GM04503 (cell line): ENCODE results near the gene MDGA2.
"Not testable (repeated sequence)": the region's sequence is repeated elsewhere in the genome, so short reads cannot be mapped to it uniquely, and the experiment has no call there.

Experiments used
- DNase-seq: peaks from one replicate; pipeline ENCODE4 v3.0.0-alpha.2; 2012; ENCODE audit warnings: low read depth

Gene MDGA2

GRCh38 chr14:47328376-47328775, 347.0 kb downstream of the MDGA2 start:
- no peak for DNase-seq

- DNase-seq: no peak
Observed at GRCh38 chr14:47327336-47327735, 348.1 kb downstream of the MDGA2 start.

GRCh38 chr14:47322751-47323150, 352.7 kb downstream of the MDGA2 start:
- no peak for DNase-seq

GRCh38 chr14:47302121-47302520, 373.3 kb downstream of the MDGA2 start:
- no peak for DNase-seq

- no peak for DNase-seq
Observed at GRCh38 chr14:47300796-47301195, 374.6 kb downstream of the MDGA2 start.

- no peak for DNase-seq
Observed at GRCh38 chr14:47297374-47297773, 378.0 kb downstream of the MDGA2 start.

GRCh38 chr14:47284283-47284682, 391.1 kb downstream of the MDGA2 start:
- DNase-seq: no peak

GRCh38 chr14:47281761-47282160, 393.6 kb downstream of the MDGA2 start:
- DNase-seq: not testable (repeated sequence)

- no peak for DNase-seq
Observed at GRCh38 chr14:47278233-47278842, 397.1 kb downstream of the MDGA2 start.

GRCh38 chr14:47277703-47278102, 397.7 kb downstream of the MDGA2 start:
- no peak for DNase-seq

- DNase-seq: no peak
Observed at GRCh38 chr14:47276931-47277330, 398.5 kb downstream of the MDGA2 start.

- no peak for DNase-seq
Observed at GRCh38 chr14:47273939-47274338, 401.5 kb downstream of the MDGA2 start.

- no peak for DNase-seq
Observed at GRCh38 chr14:47270715-47271114, 404.7 kb downstream of the MDGA2 start.

- DNase-seq: no peak
Observed at GRCh38 chr14:47269756-47270492, 405.5 kb downstream of the MDGA2 start.

GRCh38 chr14:47264842-47265241, 410.6 kb downstream of the MDGA2 start:
- no peak for DNase-seq

GRCh38 chr14:47262801-47263200, 412.6 kb downstream of the MDGA2 start:
- no peak for DNase-seq

- no peak for DNase-seq
Observed at GRCh38 chr14:47261350-47261749, 414.1 kb downstream of the MDGA2 start.

GRCh38 chr14:47259796-47260195, 415.6 kb downstream of the MDGA2 start:
- DNase-seq: no peak

GRCh38 chr14:47257013-47257412, 418.4 kb downstream of the MDGA2 start:
- no peak for DNase-seq

- DNase-seq: no peak
Observed at GRCh38 chr14:47252802-47253201, 422.6 kb downstream of the MDGA2 start.

GRCh38 chr14:47246367-47246766, 429.0 kb downstream of the MDGA2 start:
- no peak for DNase-seq

- DNase-seq: not testable (repeated sequence)
Observed at GRCh38 chr14:47242579-47242978, 432.8 kb downstream of the MDGA2 start.

- no peak for DNase-seq
Observed at GRCh38 chr14:47240748-47241437, 434.5 kb downstream of the MDGA2 start.
